SJCRH30 (cell line): ENCODE results near the gene CPA3. TPM values are rescaled to one million over a fixed set of nuclear protein-coding genes. Genes with fewer than 3 reads are reported as not detected.

Source experiments
- DNase-seq, 2 experiments: peaks; one replicate each; pipeline ENCODE4 v3.0.0-alpha.2; 2015 to 2020
- H3K27ac ChIP-seq: fragments of 250-450 bp; sonication (Bioruptor Pico); 2 replicates; pipeline ENCODE4 v1.5.1; 2020; ENCODE audit warnings: mild to moderate bottlenecking, moderate library complexity
- H3K27me3 ChIP-seq: fragments of 250-450 bp; sonication (Bioruptor Pico); 2 replicates; pipeline ENCODE4 v1.5.1; 2020; ENCODE audit warnings: mild to moderate bottlenecking, moderate library complexity
- H3K36me3 ChIP-seq: fragments of 250-450 bp; sonication (Bioruptor Pico); 2 replicates; pipeline ENCODE4 v1.5.1; 2020; ENCODE audit warnings: mild to moderate bottlenecking, moderate library complexity
- H3K4me1 ChIP-seq: fragments of 250-450 bp; sonication (Bioruptor Pico); 2 replicates; pipeline ENCODE4 v1.5.1; 2020; ENCODE audit warnings: mild to moderate bottlenecking, moderate library complexity
- H3K4me3 ChIP-seq: fragments of 250-450 bp; sonication (Bioruptor Pico); 2 replicates; pipeline ENCODE4 v1.5.1; 2020; ENCODE audit warnings: mild to moderate bottlenecking, moderate library complexity
- H3K9me3 ChIP-seq: fragments of 250-450 bp; sonication (Bioruptor Pico); replicated peaks from 2 replicates; pipeline ENCODE4 v1.5.1; 2020; ENCODE audit warnings: mild to moderate bottlenecking, moderate library complexity
- total RNA-seq: library from RNA; depleted of rRNA; stranded (reverse); fragments of >200 nt; shearing (Covaris generic); gene quantifications from 2 replicates; pipeline ENCODE4 v1.2.3, GENCODE V29; 2014; rRNA removed

The CPA3 gene
- total RNA-seq, 1 experiment from 2014 or later: not detected

- H3K36me3 ChIP-seq: no peaks in the 10 kb centered on the region
- H3K27ac ChIP-seq: no peak overlapping the region
- H3K27me3 ChIP-seq: no peaks in the 10 kb centered on the region
- no peak for DNase-seq
- H3K4me3 ChIP-seq: no peak overlapping the region
- H3K4me1 ChIP-seq: no peaks in the 10 kb centered on the region
- H3K9me3 ChIP-seq: no peaks in the 10 kb centered on the region
These were observed 58.5 kb downstream of the CPA3 start for GRCh38 chr3:148923592-148923991.

DNA sequence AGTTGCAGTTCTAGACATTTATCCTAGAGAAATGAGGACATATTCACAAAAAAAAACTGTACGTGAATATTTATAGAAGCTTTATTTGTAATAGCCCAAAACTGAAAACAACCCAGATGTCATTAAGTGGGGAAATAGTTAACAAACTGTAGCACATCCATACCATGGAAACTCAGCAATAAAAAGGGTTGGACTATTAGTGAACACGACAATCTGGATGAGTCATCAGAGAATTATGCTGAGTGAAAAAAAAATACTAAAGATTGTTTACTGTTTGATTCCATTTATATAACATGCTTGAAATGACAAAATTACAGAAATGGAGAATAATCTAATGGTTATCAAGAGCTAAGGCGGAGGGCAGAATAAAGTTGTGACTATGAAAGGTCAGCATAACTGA is 59.5 kb downstream of the CPA3 start:
- DNase-seq: no peak
- Histone ChIP-seq H3K9me3 (no peaks in the 10 kb centered on the region), H3K27ac (no peak overlapping the region), H3K27me3 (no peaks in the 10 kb centered on the region), H3K4me3 (no peak overlapping the region), H3K4me1 (no peaks in the 10 kb centered on the region), H3K36me3 (no peaks in the 10 kb centered on the region)

GRCh38 chr3:148925845-148926244 is 60.7 kb downstream of the CPA3 start:
- DNase-seq: no peak
- H3K36me3 ChIP-seq: no peaks in the 10 kb centered on the region
- H3K27ac ChIP-seq: no peak overlapping the region
- no peaks in the 10 kb centered on the region for H3K9me3 ChIP-seq
- no peaks in the 10 kb centered on the region for H3K4me1 ChIP-seq
- H3K4me3 ChIP-seq: no peak overlapping the region
- H3K27me3 ChIP-seq: no peaks in the 10 kb centered on the region

DNA sequence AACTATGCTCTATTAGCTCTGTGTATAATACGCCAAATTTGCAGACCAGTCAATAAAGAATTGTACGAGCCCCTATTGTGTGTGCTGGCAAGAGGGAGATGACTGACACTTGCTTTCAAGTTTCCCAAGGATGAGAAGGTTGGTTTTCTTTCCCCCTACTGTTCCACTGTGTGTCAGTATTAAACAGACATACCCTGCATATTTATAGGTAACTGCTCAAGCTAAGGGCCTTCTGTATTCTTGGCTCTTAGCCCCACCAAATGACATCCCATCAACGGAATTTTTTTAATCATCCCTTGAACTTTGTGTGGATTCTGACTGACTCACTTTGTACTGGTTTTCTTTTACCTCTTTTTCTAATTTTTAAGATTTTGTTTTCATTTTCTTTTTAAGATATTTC is 65.7 kb downstream of the CPA3 start:
- Histone ChIP-seq H3K4me3 (no peak overlapping the region), H3K27me3 (no peaks in the 10 kb centered on the region), H3K4me1 (peaks cover 12% of the 10 kb centered on the region), H3K36me3 (no peaks in the 10 kb centered on the region), H3K9me3 (no peaks in the 10 kb centered on the region), H3K27ac (no peak overlapping the region)
- DNase-seq: no peak

- Histone ChIP-seq H3K4me3 (no peak overlapping the region), H3K27me3 (no peaks in the 10 kb centered on the region), H3K36me3 (no peaks in the 10 kb centered on the region), H3K9me3 (no peaks in the 10 kb centered on the region), H3K4me1 (peaks cover 12% of the 10 kb centered on the region), H3K27ac (no peak overlapping the region)
- DNase-seq: no peak
These were observed 66.5 kb downstream of the CPA3 start for GRCh38 chr3:148931574-148931973.

GRCh38 chr3:148932972-148933371 is 67.9 kb downstream of the CPA3 start:
- Histone ChIP-seq H3K27me3 (no peaks in the 10 kb centered on the region), H3K4me3 (no peak overlapping the region), H3K4me1 (peaks cover 12% of the 10 kb centered on the region), H3K9me3 (no peaks in the 10 kb centered on the region), H3K36me3 (no peaks in the 10 kb centered on the region), H3K27ac (peak overlapping the region; percentile 18; the same call in 1 of the 2 replicates)
- DNase-seq: peak; percentile 48 to 82

GRCh38 chr3:148937467-148938255 is 72.6 kb downstream of the CPA3 start:
- H3K36me3 ChIP-seq: no peaks in the 10 kb centered on the region
- H3K9me3 ChIP-seq: no peaks in the 10 kb centered on the region
- no peak overlapping the region for H3K4me3 ChIP-seq
- H3K27me3 ChIP-seq: no peaks in the 10 kb centered on the region
- H3K27ac ChIP-seq: no peak overlapping the region
- peaks cover 7% of the 10 kb centered on the region for H3K4me1 ChIP-seq
- DNase-seq: no peak

DNA sequence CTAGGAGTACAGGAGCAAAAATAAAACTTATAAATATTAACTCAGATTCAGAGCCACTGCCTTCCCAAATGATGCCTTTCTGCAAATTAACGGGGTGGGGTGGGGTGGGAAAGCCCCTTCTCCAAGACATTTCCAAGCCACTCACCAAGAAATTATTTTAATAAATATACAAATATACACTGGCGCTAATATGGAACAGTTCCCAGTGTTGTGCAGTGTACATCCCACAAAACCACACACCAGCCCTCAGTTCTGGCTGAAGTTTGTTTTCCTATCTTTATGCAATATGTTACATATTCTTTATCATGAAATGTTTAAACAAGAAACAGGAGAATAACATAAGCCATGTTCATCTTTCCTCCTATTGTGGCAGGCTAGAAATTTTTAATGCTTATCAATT is 73.2 kb downstream of the CPA3 start:
- Histone ChIP-seq H3K4me1 (peaks cover 4% of the 10 kb centered on the region), H3K4me3 (no peak overlapping the region), H3K36me3 (no peaks in the 10 kb centered on the region), H3K27ac (no peak overlapping the region), H3K27me3 (no peaks in the 10 kb centered on the region), H3K9me3 (no peaks in the 10 kb centered on the region)
- no peak for DNase-seq

GRCh38 chr3:148938936-148939335 is 73.8 kb downstream of the CPA3 start:
- DNase-seq: no peak
- peaks cover 7% of the 10 kb centered on the region; the same call in 1 of the 2 replicates for H3K4me1 ChIP-seq
- H3K27me3 ChIP-seq: no peaks in the 10 kb centered on the region
- H3K4me3 ChIP-seq: no peak overlapping the region
- H3K36me3 ChIP-seq: no peaks in the 10 kb centered on the region
- H3K9me3 ChIP-seq: no peaks in the 10 kb centered on the region
- no peak overlapping the region for H3K27ac ChIP-seq

GRCh38 chr3:148940983-148941382 is 75.9 kb downstream of the CPA3 start:
- Histone ChIP-seq H3K36me3 (no peaks in the 10 kb centered on the region), H3K4me3 (no peak overlapping the region), H3K4me1 (peaks cover 7% of the 10 kb centered on the region; the same call in 1 of the 2 replicates), H3K27me3 (no peaks in the 10 kb centered on the region), H3K27ac (no peak overlapping the region), H3K9me3 (no peaks in the 10 kb centered on the region)
- DNase-seq: no peak

DNA sequence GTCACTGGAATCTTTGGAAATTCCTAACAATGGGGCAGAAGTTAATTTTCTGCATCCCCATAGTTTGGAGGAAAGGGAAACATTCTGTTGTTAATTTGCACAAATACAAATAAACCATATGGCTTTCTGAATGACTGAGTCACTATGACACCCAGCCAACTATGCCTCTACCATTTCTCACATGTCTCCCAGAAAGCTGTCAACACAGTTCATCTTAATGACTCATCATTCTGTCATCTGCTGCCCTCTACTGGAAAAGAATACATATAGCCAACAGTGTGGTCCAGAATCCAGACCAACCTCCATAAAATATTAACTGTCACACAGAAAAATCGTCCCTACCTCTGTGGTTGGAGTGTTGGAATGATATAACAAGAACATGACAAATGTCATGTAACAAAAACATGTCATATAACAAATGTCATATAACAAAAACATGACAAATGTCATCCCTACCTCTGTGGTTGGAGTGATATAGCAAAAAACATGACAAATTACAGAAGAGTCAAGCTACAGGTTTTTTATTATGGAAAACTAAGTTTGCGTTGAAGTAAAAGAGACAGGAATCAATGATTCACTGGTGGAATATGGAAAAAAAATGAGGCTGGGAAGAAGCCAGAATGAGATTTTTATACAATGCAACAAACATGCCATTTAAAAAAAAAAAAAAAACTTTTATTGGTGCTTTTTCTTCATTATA is 78.6 kb downstream of the CPA3 start:
- Histone ChIP-seq H3K27me3 (no peaks in the 10 kb centered on the region), H3K4me1 (peaks cover 7% of the 10 kb centered on the region; the same call in 1 of the 2 replicates), H3K9me3 (no peaks in the 10 kb centered on the region), H3K27ac (no peak overlapping the region), H3K36me3 (no peaks in the 10 kb centered on the region), H3K4me3 (no peak overlapping the region)
- DNase-seq: peak; percentile 25 to 81

GRCh38 chr3:148945116-148945515 is 80.0 kb downstream of the CPA3 start:
- H3K4me3 ChIP-seq: no peak overlapping the region
- no peaks in the 10 kb centered on the region for H3K27me3 ChIP-seq
- no peaks in the 10 kb centered on the region for H3K36me3 ChIP-seq
- DNase-seq: no peak
- H3K27ac ChIP-seq: no peak overlapping the region
- peaks cover 7% of the 10 kb centered on the region; the same call in 1 of the 2 replicates for H3K4me1 ChIP-seq
- H3K9me3 ChIP-seq: no peaks in the 10 kb centered on the region

Other genes starting within 250 kb of the CPA3 start
- 0.18 and 0.43 TPM in 2 replicates for gene AGTR1, start 167.4 kb upstream of the CPA3 start, total RNA-seq
- gene CPB1, start 37.5 kb upstream of the CPA3 start, total RNA-seq: not detected in 2 replicates
- 32.6 and 33.5 TPM in 2 replicates for gene GYG1, start 126.2 kb downstream of the CPA3 start, total RNA-seq
- gene HLTF, start 221.2 kb downstream of the CPA3 start, total RNA-seq: 71.2 and 80.8 TPM in 2 replicates